Thoracic aorta (tissue), 2 donors: ENCODE results near the gene CERCAM. TPM values are rescaled to one million over a fixed set of nuclear protein-coding genes. Genes with fewer than 3 reads are reported as not detected.
"Not testable (repeated sequence)": the region's sequence is repeated elsewhere in the genome, so short reads cannot be mapped to it uniquely, and the experiment has no call there.

Source experiments
- ATAC-seq: fragments of 150-250 bp; one replicate; pipeline ENCODE4 v1.8.0; 2017; ENCODE audit warnings: low read depth; ENCODE audit not compliant: insufficient number of reproducible peaks, low FRiP score
- DNase-seq: peaks from one replicate; pipeline ENCODE4 v3.0.0-alpha.2; 2020; ENCODE audit warnings: low spot score
- H3K27ac ChIP-seq, 2 donors: fragments of 200-600 bp; sonication (generic); 1 replicate in 1 of 2; 2 replicates in 1 of 2; pipeline ENCODE4 v1.5.1; 2016; ENCODE audit warnings: mild to moderate bottlenecking in 2 of 2, moderate library complexity in 2 of 2
- H3K27me3 ChIP-seq: fragments of 200-600 bp; sonication (generic); replicated peaks from 2 replicates; pipeline ENCODE4 v1.6.0; 2016; ENCODE audit warnings: mild to moderate bottlenecking; ENCODE audit not compliant: insufficient read depth
- H3K36me3 ChIP-seq: fragments of 200-600 bp; sonication (generic); one replicate; pipeline ENCODE4 v1.5.1; 2016
- H3K4me1 ChIP-seq, 2 donors: fragments of 200-600 bp; sonication (generic); 1 replicate in 1 of 2; 2 replicates in 1 of 2; pipeline versions ENCODE4 v1.5.1 to v1.6.0; 2016; ENCODE audit warnings: low read depth in 2 of 2, mild to moderate bottlenecking in 1 of 2; ENCODE audit not compliant: control insufficient read depth in 1 of 2
- H3K4me3 ChIP-seq: fragments of 200-600 bp; sonication (generic); 2 replicates; pipeline ENCODE4 v1.5.1; 2016; ENCODE audit warnings: mild to moderate bottlenecking
- H3K9me3 ChIP-seq: fragments of 200-600 bp; sonication (generic); 2 replicates; pipeline ENCODE4 v1.5.1; 2016
- CTCF ChIP-seq: fragments of 200-600 bp; sonication (generic); IDR thresholded peaks from one replicate; pipeline ENCODE4 v1.5.1; 2019; ENCODE audit warnings: antibody characterized with exemption
- total RNA-seq, 2 donors: library from RNA; depleted of rRNA; stranded (reverse); fragments of >200 nt; gene quantifications; one replicate each; pipeline versions ENCODE4 v1.1.0 to v1.2.3, GENCODE V29; 2016

The CERCAM gene
- total RNA-seq, 2 donors from 2014 or later: 51.8 to 120 TPM

DNA sequence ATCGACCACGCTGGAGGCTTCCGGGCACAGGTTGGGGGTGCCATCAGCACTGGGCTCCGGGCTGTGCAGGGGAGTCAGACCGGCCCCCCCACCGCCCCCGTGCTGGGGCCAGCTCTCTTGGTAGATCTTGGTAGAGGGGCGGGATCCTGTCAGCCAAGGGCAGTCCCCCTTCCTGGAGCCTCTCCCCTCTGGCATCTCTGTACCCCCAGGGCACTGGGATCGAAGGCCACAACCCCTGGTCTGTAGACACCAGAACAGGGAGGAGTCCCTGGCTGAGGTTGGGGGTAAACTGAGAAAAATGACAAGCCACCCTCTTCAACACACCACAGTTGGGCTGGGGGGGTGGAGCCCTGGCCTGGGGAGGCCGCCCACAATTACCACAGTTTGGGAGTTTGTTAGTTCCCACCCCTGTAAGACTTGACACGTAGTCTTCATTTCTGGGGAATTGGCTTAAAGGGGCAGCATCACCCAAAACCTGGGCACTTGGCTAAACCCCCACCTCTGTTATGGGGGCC is 882 bp downstream of the CERCAM start:
- H3K4me3 ChIP-seq: peak overlapping the region; percentile 97
- H3K27me3 ChIP-seq: no peaks in the 10 kb centered on the region
- no peak for TF ChIP-seq CTCF
- DNase-seq: no peak
- peak overlapping the region; percentile 58 to 75 for H3K27ac ChIP-seq
- H3K4me1 ChIP-seq: peaks cover 11 to 26% of the 10 kb centered on the region in 2 donors
- H3K9me3 ChIP-seq: no peaks in the 10 kb centered on the region
- peak; percentile 24 for ATAC-seq
- H3K36me3 ChIP-seq: no peaks in the 10 kb centered on the region

- not testable (repeated sequence) for H3K27me3 ChIP-seq, H3K36me3 ChIP-seq, ATAC-seq, DNase-seq, H3K9me3 ChIP-seq
- H3K27ac ChIP-seq: peak overlapping the region in 1 of 2 donors; percentile 75
- H3K4me3 ChIP-seq: peak overlapping the region; percentile 97
- H3K4me1 ChIP-seq: peaks cover 11 to 26% of the 10 kb centered on the region in 2 donors
Measured at GRCh38 chr9:128422022-128422782, 1.5 kb downstream of the CERCAM start.

GRCh38 chr9:128422783-128423150 is 2.1 kb downstream of the CERCAM start:
- H3K4me3 ChIP-seq: no peak overlapping the region
- H3K36me3 ChIP-seq: no peaks in the 10 kb centered on the region
- H3K4me1 ChIP-seq: peaks cover 11 to 26% of the 10 kb centered on the region in 2 donors
- H3K9me3 ChIP-seq: no peaks in the 10 kb centered on the region
- DNase-seq: no peak
- no peaks in the 10 kb centered on the region for H3K27me3 ChIP-seq
- no peak for TF ChIP-seq CTCF
- no peak overlapping the region for H3K27ac ChIP-seq
- no peak for ATAC-seq

- DNase-seq, ATAC-seq, H3K36me3 ChIP-seq, H3K9me3 ChIP-seq, H3K27ac ChIP-seq, H3K4me3 ChIP-seq, H3K27me3 ChIP-seq: not testable (repeated sequence)
- H3K4me1 ChIP-seq: peaks cover 11 to 26% of the 10 kb centered on the region in 2 donors
Measured at GRCh38 chr9:128423356-128423755, 2.7 kb downstream of the CERCAM start.

DNA sequence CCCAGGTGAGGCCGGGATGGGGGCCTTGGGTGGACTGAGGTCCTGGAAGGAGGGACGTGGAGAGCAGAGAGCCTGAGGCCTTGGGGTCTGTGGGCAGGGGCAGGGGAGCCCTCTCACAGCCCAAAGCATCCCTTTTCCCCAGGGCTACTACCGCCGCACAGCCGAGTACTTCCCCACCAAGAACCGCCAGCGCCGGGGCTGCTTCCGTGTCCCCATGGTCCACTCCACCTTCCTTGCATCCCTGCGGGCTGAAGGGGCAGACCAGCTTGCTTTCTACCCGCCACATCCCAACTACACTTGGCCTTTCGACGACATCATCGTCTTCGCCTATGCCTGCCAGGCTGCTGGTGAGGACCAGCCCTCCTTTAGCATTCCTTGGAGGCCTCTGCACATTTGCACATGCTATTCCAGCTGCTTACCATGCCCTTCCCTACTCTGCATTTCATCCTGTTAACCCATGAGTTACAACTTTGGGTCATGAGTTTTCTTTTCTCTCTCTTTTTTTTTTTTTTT is 3.7 kb downstream of the CERCAM start:
- ATAC-seq (no peak), DNase-seq (no peak)
- TF ChIP-seq CTCF: no peak
- Histone ChIP-seq H3K4me1 (peaks cover 7 to 20% of the 10 kb centered on the region in 2 donors), H3K27ac (no peak overlapping the region), H3K9me3 (no peaks in the 10 kb centered on the region), H3K27me3 (no peaks in the 10 kb centered on the region), H3K4me3 (no peak overlapping the region), H3K36me3 (no peaks in the 10 kb centered on the region)

DNA sequence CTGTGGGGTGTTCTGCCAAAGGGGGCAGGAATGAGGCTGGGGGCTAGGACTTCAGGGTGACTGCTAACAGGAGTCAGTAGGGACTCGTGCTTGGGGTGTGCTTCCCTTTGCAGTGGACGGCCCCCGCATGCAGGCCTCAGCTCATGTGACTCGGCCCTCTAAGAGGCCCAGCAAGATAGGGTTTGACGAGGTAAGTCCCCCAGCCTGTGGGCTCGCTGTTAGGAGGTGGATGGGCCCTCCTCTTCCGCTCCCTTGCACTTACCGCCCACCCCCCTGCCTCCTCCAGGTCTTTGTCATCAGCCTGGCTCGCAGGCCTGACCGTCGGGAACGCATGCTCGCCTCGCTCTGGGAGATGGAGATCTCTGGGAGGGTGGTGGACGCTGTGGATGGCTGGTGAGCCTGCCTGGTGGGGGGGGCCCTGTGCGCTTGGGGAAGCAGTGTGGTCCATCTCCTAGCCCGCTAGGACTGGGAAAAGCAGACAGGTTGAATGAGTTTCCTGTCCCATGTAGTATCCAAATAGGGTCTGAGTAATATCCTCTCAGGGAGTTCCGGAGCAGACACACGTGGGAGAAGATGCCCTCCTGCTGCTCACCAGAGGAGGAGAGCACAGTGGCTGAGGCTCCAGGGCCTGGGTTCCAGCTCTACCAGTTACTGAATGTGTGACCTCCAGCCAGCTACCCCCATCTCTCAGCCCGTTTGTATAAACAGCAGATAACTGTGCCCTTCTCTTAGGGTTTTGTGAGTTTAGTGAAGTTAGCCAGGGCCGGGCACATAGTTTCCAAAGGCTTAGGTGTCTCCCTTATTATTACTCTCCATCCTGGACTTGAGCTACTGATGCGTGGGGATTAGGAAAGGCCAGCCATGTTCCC is 8.2 kb downstream of the CERCAM start:
- DNase-seq: no peak
- peaks cover 9% of the 10 kb centered on the region for H3K36me3 ChIP-seq
- ATAC-seq: no peak
- H3K9me3 ChIP-seq: no peaks in the 10 kb centered on the region
- H3K4me3 ChIP-seq: no peak overlapping the region
- no peak overlapping the region for H3K27ac ChIP-seq
- H3K4me1 ChIP-seq: no peaks in the 10 kb centered on the region
- H3K27me3 ChIP-seq: no peaks in the 10 kb centered on the region
- TF ChIP-seq CTCF: no peak
